Measurements from ENCODE around the gene MARCO.

GRCh38 chr2:119024568-119024967 lies 82.6 kb downstream of the MARCO start:
- no peak for TF ChIP-seq POLR2A (IDR thresholded peaks at IDR 0.05)
- TF ChIP-seq CTCF (IDR thresholded peaks at IDR 0.05), result no peak
